Ovary (tissue), 3 donors: ENCODE measurements around the gene BRIP1.

ENCODE experiments used
- CTCF ChIP-seq, 3 donors: fragments of 450-650 bp in 2 of 3; fragments of 200-600 bp in 1 of 3; IDR thresholded peaks; one replicate each; pipeline versions ENCODE4 v1.5.1 to v1.8.0; 2016 to 2022; ENCODE audit warnings: antibody characterized with exemption in 3 of 3, mild to moderate bottlenecking in 1 of 3
- EP300 ChIP-seq: sonication (generic); formaldehyde crosslinking; IDR thresholded peaks from one replicate; pipeline ENCODE4 v1.6.1; 2017; ENCODE audit warnings: antibody characterized with exemption
- POLR2A ChIP-seq: fragments of 450-650 bp; IDR thresholded peaks from one replicate; pipeline ENCODE4 v1.6.1; 2017; ENCODE audit warnings: antibody characterized with exemption, mild to moderate bottlenecking, moderate library complexity
- donor health status: DM: no; HTN: no; CAD: no.

- TF ChIP-seq CTCF (IDR thresholded peaks at IDR 0.05) (no peak), POLR2A (no peak), EP300 (no peak)
Measured at GRCh38 chr17:61827649-61828395, 35.5 kb downstream of the BRIP1 start.
